ENCODE data around the gene TNNI3K. TPM values are rescaled to one million over a fixed set of nuclear protein-coding genes. Genes with fewer than 3 reads are reported as not detected.

Gene TNNI3K
- total RNA-seq, 1 donor from 2014 or later = not detected

- Mint-ChIP-seq H3K4me3 (no peak overlapping the region), H3K27ac (no peak overlapping the region), H3K27me3 (no peaks in the 10 kb centered on the region), H3K4me1 (ENCODE audit: unreplicated experiment) (no peaks in the 10 kb centered on the region), H3K9me3 (no peaks in the 10 kb centered on the region), H3K36me3 (no peaks in the 10 kb centered on the region)
- DNase-seq (ENCODE audit: extremely low spot score, unreplicated experiment) = no peak
- TF ChIP-seq, protein P1, sequence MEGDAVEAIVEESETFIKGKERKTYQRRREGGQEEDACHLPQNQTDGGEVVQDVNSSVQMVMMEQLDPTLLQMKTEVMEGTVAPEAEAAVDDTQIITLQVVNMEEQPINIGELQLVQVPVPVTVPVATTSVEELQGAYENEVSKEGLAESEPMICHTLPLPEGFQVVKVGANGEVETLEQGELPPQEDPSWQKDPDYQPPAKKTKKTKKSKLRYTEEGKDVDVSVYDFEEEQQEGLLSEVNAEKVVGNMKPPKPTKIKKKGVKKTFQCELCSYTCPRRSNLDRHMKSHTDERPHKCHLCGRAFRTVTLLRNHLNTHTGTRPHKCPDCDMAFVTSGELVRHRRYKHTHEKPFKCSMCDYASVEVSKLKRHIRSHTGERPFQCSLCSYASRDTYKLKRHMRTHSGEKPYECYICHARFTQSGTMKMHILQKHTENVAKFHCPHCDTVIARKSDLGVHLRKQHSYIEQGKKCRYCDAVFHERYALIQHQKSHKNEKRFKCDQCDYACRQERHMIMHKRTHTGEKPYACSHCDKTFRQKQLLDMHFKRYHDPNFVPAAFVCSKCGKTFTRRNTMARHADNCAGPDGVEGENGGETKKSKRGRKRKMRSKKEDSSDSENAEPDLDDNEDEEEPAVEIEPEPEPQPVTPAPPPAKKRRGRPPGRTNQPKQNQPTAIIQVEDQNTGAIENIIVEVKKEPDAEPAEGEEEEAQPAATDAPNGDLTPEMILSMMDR (conservative IDR thresholded peaks at IDR 0.05) = no peak
Measured at GRCh38 chr1:74333244-74333643, 98.1 kb downstream of the TNNI3K start.

DNA sequence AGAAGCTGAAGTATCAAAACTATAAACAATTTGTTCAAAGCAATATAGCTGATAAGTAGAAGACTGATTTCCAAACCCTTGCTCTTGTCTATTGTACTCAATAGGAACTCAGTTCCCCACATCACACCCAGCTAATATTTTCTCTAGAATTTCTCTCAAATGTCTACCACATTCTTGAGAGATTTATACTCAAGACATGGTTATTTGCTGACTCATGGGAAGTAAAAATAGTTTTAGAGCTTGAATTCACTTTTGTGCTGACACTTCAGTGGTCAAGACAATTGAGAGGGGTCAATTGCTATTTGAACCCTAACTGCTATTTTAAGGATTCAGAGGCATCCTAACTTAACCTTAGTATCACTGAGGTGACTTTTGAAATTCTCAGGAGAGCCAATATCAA lies 99.0 kb downstream of the TNNI3K start:
- no peaks in the 10 kb centered on the region for H3K4me1 Mint-ChIP-seq (ENCODE audit: unreplicated experiment)
- no peak overlapping the region for H3K27ac Mint-ChIP-seq
- no peak overlapping the region for H3K4me3 Mint-ChIP-seq
- no peaks in the 10 kb centered on the region for H3K36me3 Mint-ChIP-seq
- no peaks in the 10 kb centered on the region for H3K27me3 Mint-ChIP-seq
- TF ChIP-seq, protein P1 (conservative IDR thresholded peaks at IDR 0.05) = no peak
- H3K9me3 Mint-ChIP-seq = no peaks in the 10 kb centered on the region
- no peak for DNase-seq (ENCODE audit: extremely low spot score, unreplicated experiment)

- Mint-ChIP-seq H3K27me3 (peaks cover 9% of the 10 kb centered on the region), H3K27ac (no peak overlapping the region), H3K9me3 (no peaks in the 10 kb centered on the region), H3K4me3 (no peak overlapping the region), H3K4me1 (ENCODE audit: unreplicated experiment) (peaks cover 8% of the 10 kb centered on the region), H3K36me3 (no peaks in the 10 kb centered on the region)
- no peak for DNase-seq (ENCODE audit: extremely low spot score, unreplicated experiment)
- TF ChIP-seq, protein P1 (conservative IDR thresholded peaks at IDR 0.05) = no peak
Measured at GRCh38 chr1:74340656-74341055, 105.5 kb downstream of the TNNI3K start.

- TF ChIP-seq, protein P1 (conservative IDR thresholded peaks at IDR 0.05) = no peak
- DNase-seq (ENCODE audit: extremely low spot score, unreplicated experiment) = no peak
- no peak overlapping the region for H3K27ac Mint-ChIP-seq
- peaks cover 8% of the 10 kb centered on the region for H3K4me1 Mint-ChIP-seq (ENCODE audit: unreplicated experiment)
- H3K36me3 Mint-ChIP-seq = no peaks in the 10 kb centered on the region
- H3K4me3 Mint-ChIP-seq = no peak overlapping the region
- peaks cover 9% of the 10 kb centered on the region for H3K27me3 Mint-ChIP-seq
- H3K9me3 Mint-ChIP-seq = no peaks in the 10 kb centered on the region
Measured at GRCh38 chr1:74341702-74342339, 106.6 kb downstream of the TNNI3K start.

DNA sequence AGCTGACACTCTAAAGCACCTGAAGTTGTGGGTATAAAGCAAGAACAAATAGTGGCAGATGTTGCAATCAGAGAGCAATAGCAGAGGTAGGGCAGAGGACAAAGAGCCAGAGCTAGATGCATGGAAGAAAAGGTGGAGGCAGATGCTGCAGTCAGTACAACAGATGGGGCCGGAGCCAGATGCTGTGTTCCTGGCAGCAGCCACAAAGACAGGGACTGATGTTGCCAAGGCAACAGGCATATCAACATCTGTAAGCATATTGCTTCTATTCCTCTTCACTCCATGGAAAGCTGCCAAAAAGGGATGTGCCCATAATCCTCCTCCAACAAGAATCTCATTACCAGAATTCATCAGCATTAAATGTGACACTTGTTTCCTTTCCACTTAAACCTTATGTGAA lies 108.0 kb downstream of the TNNI3K start:
- Mint-ChIP-seq H3K4me3 (no peak overlapping the region), H3K9me3 (no peaks in the 10 kb centered on the region), H3K27me3 (peaks cover 9% of the 10 kb centered on the region), H3K4me1 (ENCODE audit: unreplicated experiment) (peaks cover 8% of the 10 kb centered on the region), H3K36me3 (no peaks in the 10 kb centered on the region), H3K27ac (no peak overlapping the region)
- no peak for DNase-seq (ENCODE audit: extremely low spot score, unreplicated experiment)
- TF ChIP-seq, protein P1 (conservative IDR thresholded peaks at IDR 0.05) = no peak
